IMR-90 (cell line): Measurements from ENCODE around the gene GPR33. TPM values are rescaled to one million over a fixed set of nuclear protein-coding genes. Genes with fewer than 3 reads are reported as not detected.

Source experiments
- ATAC-seq: fragments of 200-7000 bp; cut with Tn5 transposase; 2 replicates; pipeline ENCODE4 v1.9.1; 2020; ENCODE audit warnings: low read depth, mild to moderate bottlenecking, moderate library complexity
- BruUV-seq: library from RNA; stranded (reverse); fragments of 400-500 nt; replicated peaks from 2 replicates; lab custom pipeline; 2021; lab: Mats Ljungman, UMichigan
- CTCF ChIA-PET: fragments of 300-600 bp; formaldehyde crosslinking; extraction: SDS; loops from one replicate; lab custom pipeline; 2021; ENCODE audit warnings: antibody characterized with exemption; lab: Yijun Ruan, JAX
- POLR2A ChIA-PET: fragments of 300-600 bp; sonication (Branson Sonifier 250); formaldehyde crosslinking; loops from one replicate; lab custom pipeline; 2022; ENCODE audit warnings: antibody characterized with exemption; ENCODE audit not compliant: unreplicated experiment; lab: Charles Lee
- DNase-seq: peaks from one replicate; pipeline ENCODE4 v3.0.0; 2013
- H2AFZ ChIP-seq: replicated peaks from 2 replicates; pipeline ENCODE3; 2013; ENCODE audit warnings: low read length, mild to moderate bottlenecking; ENCODE audit not compliant: poor library complexity
- H2AK5ac ChIP-seq: 2 replicates; pipeline ENCODE4 v1.6.1; 2013; ENCODE audit warnings: low read depth, low read length, inconsistent platforms
- H2AK9ac ChIP-seq: replicated peaks from 2 replicates; pipeline ENCODE3; 2013; ENCODE audit warnings: mild to moderate bottlenecking, low read depth, low read length, moderate library complexity; ENCODE audit not compliant: poor library complexity
- H2BK120ac ChIP-seq: 2 replicates; pipeline ENCODE4 v1.6.1; 2013; ENCODE audit warnings: low read depth, low read length, inconsistent platforms
- H2BK15ac ChIP-seq: 3 replicates; pipeline ENCODE4 v1.6.1; 2013; ENCODE audit warnings: low read depth, low read length, inconsistent platforms
- H2BK20ac ChIP-seq: 2 replicates; pipeline ENCODE4 v1.6.1; 2013; ENCODE audit warnings: low read depth, mild to moderate bottlenecking, inconsistent platforms, low read length, moderate library complexity
- H2BK5ac ChIP-seq: 2 replicates; pipeline ENCODE4 v1.6.1; 2013; ENCODE audit warnings: mild to moderate bottlenecking, low read depth, low read length, inconsistent platforms; ENCODE audit not compliant: poor library complexity, severe bottlenecking
- H3K14ac ChIP-seq: replicated peaks from 2 replicates; pipeline ENCODE4 v1.6.1; 2013; ENCODE audit warnings: low read depth, low read length, inconsistent platforms
- H3K18ac ChIP-seq: 2 replicates; pipeline ENCODE4 v1.6.1; 2013; ENCODE audit warnings: low read depth, low read length, control low read depth
- H3K23ac ChIP-seq: 2 replicates; pipeline ENCODE4 v1.6.1; 2013; ENCODE audit warnings: low read depth, low read length, inconsistent platforms
- H3K27ac ChIP-seq: 2 replicates; pipeline ENCODE4 v1.5.1; 2013; ENCODE audit warnings: mild to moderate bottlenecking, control low read depth, low read length; ENCODE audit not compliant: insufficient read depth
- H3K27me3 ChIP-seq: 2 replicates; pipeline ENCODE4 v1.6.1; 2013; ENCODE audit warnings: low read length; ENCODE audit not compliant: control insufficient read depth, insufficient read depth
- H3K36me3 ChIP-seq: 2 replicates; pipeline ENCODE4 v1.6.1; 2013; ENCODE audit warnings: low read length, mixed read lengths; ENCODE audit not compliant: control insufficient read depth, insufficient read depth
- H3K4ac ChIP-seq: 2 replicates; pipeline ENCODE4 v1.6.1; 2013; ENCODE audit warnings: low read depth, low read length, inconsistent platforms
- H3K4me1 ChIP-seq: 2 replicates; pipeline ENCODE4 v1.6.1; 2013; ENCODE audit warnings: low read length, mixed read lengths; ENCODE audit not compliant: control insufficient read depth, insufficient read depth
- H3K4me2 ChIP-seq: 2 replicates; pipeline ENCODE4 v1.6.1; 2013; ENCODE audit warnings: low read depth, mild to moderate bottlenecking, control low read depth, low read length, moderate library complexity
- H3K4me3 ChIP-seq: 2 replicates; pipeline ENCODE4 v1.5.1; 2013; ENCODE audit warnings: low read depth, mild to moderate bottlenecking, control low read depth, low read length, moderate library complexity; ENCODE audit not compliant: insufficient read depth
- H3K56ac ChIP-seq: 2 replicates; pipeline ENCODE4 v1.6.1; 2013; ENCODE audit warnings: low read length, inconsistent platforms; ENCODE audit not compliant: insufficient read depth; ENCODE audit errors: extremely low read depth
- H3K79me1 ChIP-seq, 2 experiments: 2 replicates each; pipeline ENCODE4 v1.6.1; 2013; ENCODE audit warnings: low read length in 2 of 2, inconsistent platforms in 1 of 2, low read depth in 1 of 2
- H3K9ac ChIP-seq: 2 replicates; pipeline ENCODE4 v1.6.1; 2013; ENCODE audit warnings: low read depth, low read length, control low read depth
- H3K9me1 ChIP-seq: 2 replicates; pipeline ENCODE4 v1.6.1; 2013; ENCODE audit warnings: low read length, inconsistent platforms; ENCODE audit not compliant: insufficient read depth
- H3K9me3 ChIP-seq: 2 replicates; pipeline ENCODE4 v1.6.1; 2013; ENCODE audit warnings: low read length; ENCODE audit not compliant: control insufficient read depth, insufficient read depth
- H4K20me1 ChIP-seq: 2 replicates; pipeline ENCODE4 v1.6.1; 2013; ENCODE audit warnings: low read length, inconsistent platforms; ENCODE audit not compliant: insufficient read depth
- H4K5ac ChIP-seq: 2 replicates; pipeline ENCODE4 v1.6.1; 2013; ENCODE audit warnings: mild to moderate bottlenecking, low read depth, low read length, control low read depth
- H4K8ac ChIP-seq, 2 experiments: 2 replicates each; pipeline ENCODE4 v1.6.1; 2013; ENCODE audit warnings: low read depth in 2 of 2, low read length in 2 of 2, control low read depth in 1 of 2, inconsistent platforms in 1 of 2
- H4K91ac ChIP-seq: 2 replicates; pipeline ENCODE4 v1.6.1; 2013; ENCODE audit warnings: low read depth, low read length, inconsistent platforms; ENCODE audit not compliant: insufficient read depth
- BHLHE40 ChIP-seq: fragments of 150-350 bp; IDR thresholded peaks from 2 replicates; pipeline ENCODE4 v1.6.1; 2016; ENCODE audit warnings: mild to moderate bottlenecking, low read depth, low read length
- CEBPB ChIP-seq: IDR thresholded peaks from 2 replicates; pipeline ENCODE4 v1.6.1; 2012; ENCODE audit warnings: low read depth, low read length, improper control_type of control experiment
- CHD1 ChIP-seq: IDR thresholded peaks from 2 replicates; pipeline ENCODE4 v1.6.1; 2012; ENCODE audit warnings: low read depth, low read length, improper control_type of control experiment
- MAFK ChIP-seq: IDR thresholded peaks from 2 replicates; pipeline ENCODE4 v1.6.1; 2012; ENCODE audit warnings: low read depth, low read length, improper control_type of control experiment
- MAZ ChIP-seq: IDR thresholded peaks from 2 replicates; pipeline ENCODE4 v1.6.1; 2012; ENCODE audit warnings: low read depth, mild to moderate bottlenecking, low read length, improper control_type of control experiment, moderate library complexity, borderline replicate concordance
- MXI1 ChIP-seq: IDR thresholded peaks from 2 replicates; pipeline ENCODE4 v1.6.1; 2012; ENCODE audit warnings: low read depth, mild to moderate bottlenecking, low read length, moderate library complexity, borderline replicate concordance
- NFE2L2 ChIP-seq: fragments of 150-350 bp; IDR thresholded peaks from 2 replicates; pipeline ENCODE4 v1.6.1; 2016; ENCODE audit warnings: low read depth, mild to moderate bottlenecking, low read length
- POLR2A ChIP-seq: IDR thresholded peaks from 2 replicates; pipeline ENCODE4 v1.6.1; 2012; ENCODE audit warnings: mild to moderate bottlenecking, low read depth, low read length
- RAD21 ChIP-seq: IDR thresholded peaks from 2 replicates; pipeline ENCODE4 v1.6.1; 2012; ENCODE audit warnings: low read length, improper control_type of control experiment
- RCOR1 ChIP-seq: IDR thresholded peaks from 2 replicates; pipeline ENCODE4 v1.6.1; 2012; ENCODE audit warnings: mild to moderate bottlenecking, low read length, improper control_type of control experiment; ENCODE audit not compliant: insufficient replicate concordance
- RFX5 ChIP-seq: IDR thresholded peaks from 2 replicates; pipeline ENCODE4 v1.8.0; 2012; ENCODE audit warnings: low read depth, mild to moderate bottlenecking, low read length, moderate library complexity
- WGBS, 2 experiments: methylation state at CpG; one replicate each; pipeline versions ENCODE4 v1.1.5 to v1.1.7; 2013; ENCODE audit warnings: missing lambda C conversion rate in 2 of 2; ENCODE audit not compliant: insufficient read length in 1 of 2; ENCODE audit errors: extremely low coverage in 2 of 2; 5-methylcytosine and 5-hydroxymethylcytosine counted together
- dilution Hi-C: fragments of 300-500 bp; cut with HindIII; formaldehyde crosslinking; loops from one replicate; pipeline ENCODE4 v1.14.3; 2018; ENCODE audit warnings: low sequenced_read_pairs; ENCODE audit not compliant: unreplicated experiment
- in situ Hi-C: fragments of 300-500 bp; cut with MboI; formaldehyde crosslinking; loops from 3 replicates; pipeline ENCODE4 v1.14.3; 2019; ENCODE audit warnings: low sequenced_read_pairs, inconsistent platforms, mixed read lengths
- intact Hi-C: fragments of 100-400 bp; cut with micrococcal nuclease; formaldehyde crosslinking; loops from 2 replicates; pipeline ENCODE4 v1.10.0; 2022
- polyA plus RNA-seq, 3 experiments: library from polyadenylated mRNA; depleted of rRNA; stranded (reverse); fragments of >200 nt; gene quantifications; 2 replicates each; pipeline ENCODE4 v1.2.3, GENCODE V29; 2012; ENCODE audit warnings: low replicate concordance in 1 of 3
- total RNA-seq: library from RNA; depleted of rRNA; stranded (reverse); fragments of >200 nt; gene quantifications from 2 replicates; pipeline ENCODE4 v1.2.3, GENCODE V29; 2012
- TF ChIP-seq, protein P1 (sequence below): conservative IDR thresholded peaks from 2 replicates; pipeline ENCODE4 v1.5.1; 2012; ENCODE audit warnings: mild to moderate bottlenecking, low read depth, low read length, improper control_type of control experiment
- TF ChIP-seq, protein P2 (sequence below): fragments of 150-350 bp; IDR thresholded peaks from 2 replicates; pipeline ENCODE4 v1.6.1; 2016; ENCODE audit warnings: low read depth, mild to moderate bottlenecking, low read length, moderate library complexity, borderline replicate concordance
- TF ChIP-seq, protein P3 (sequence below): fragments of 150-350 bp; IDR thresholded peaks from 2 replicates; pipeline ENCODE4 v1.6.1; 2017; ENCODE audit warnings: mild to moderate bottlenecking, antibody characterized with exemption, low read length, low read depth

Gene GPR33
- total and polyA plus RNA-seq, 2 of the 4 experiments (the other 2 are of a cell fraction), result not detected

DNA sequence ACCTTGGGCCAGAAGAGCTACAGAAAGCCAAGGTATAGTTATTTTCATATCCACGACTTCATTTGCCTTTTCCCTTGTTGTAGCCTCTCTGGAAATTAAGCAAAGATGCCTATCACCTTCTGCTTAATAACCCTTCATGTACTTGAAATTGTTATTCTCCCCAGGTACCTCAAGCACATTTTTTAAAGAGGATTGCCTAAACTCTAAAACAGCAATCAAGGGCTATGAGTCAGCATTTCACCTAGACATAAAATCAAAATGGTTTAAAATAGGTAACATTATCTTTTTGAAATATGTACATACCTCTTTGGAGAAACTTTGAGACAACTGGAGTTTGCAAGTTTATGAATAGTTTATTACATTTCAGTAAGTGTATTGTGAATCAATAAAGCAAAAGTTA, 42.1 kb downstream of the GPR33 start:
- no peak overlapping the region for H3K4me3 ChIP-seq
- no peak overlapping the region for H2BK120ac ChIP-seq
- no TSS peak for BruUV-seq
- peaks cover 2% of the 10 kb centered on the region; the same call in 1 of the 2 replicates for H3K4me1 ChIP-seq
- no peak overlapping the region for H3K27ac ChIP-seq
- POLR2A ChIA-PET, result no interaction called here
- H3K27me3 ChIP-seq, result no peaks in the 10 kb centered on the region
- WGBS, 2 experiments, result no CpG with 5 or more reads among the region's 1 CpG
- in situ Hi-C loops, result no loop called here
- no peak overlapping the region for H3K56ac ChIP-seq
- no peak overlapping the region for H2BK20ac ChIP-seq
- no peaks in the 10 kb centered on the region for H4K20me1 ChIP-seq
- no peak overlapping the region for H2AK9ac ChIP-seq
- no peak overlapping the region for H4K8ac ChIP-seq
- no peak overlapping the region for H3K23ac ChIP-seq
- H2BK15ac ChIP-seq, result no peak overlapping the region
- TF ChIP-seq RFX5 (no peak), RCOR1 (no peak), MXI1 (no peak), CHD1 (no peak), BHLHE40 (no peak), POLR2A (no peak), MAFK (no peak), CEBPB (no peak), NFE2L2 (no peak), MAZ (no peak), RAD21 (no peak)
- TF ChIP-seq, protein P1, sequence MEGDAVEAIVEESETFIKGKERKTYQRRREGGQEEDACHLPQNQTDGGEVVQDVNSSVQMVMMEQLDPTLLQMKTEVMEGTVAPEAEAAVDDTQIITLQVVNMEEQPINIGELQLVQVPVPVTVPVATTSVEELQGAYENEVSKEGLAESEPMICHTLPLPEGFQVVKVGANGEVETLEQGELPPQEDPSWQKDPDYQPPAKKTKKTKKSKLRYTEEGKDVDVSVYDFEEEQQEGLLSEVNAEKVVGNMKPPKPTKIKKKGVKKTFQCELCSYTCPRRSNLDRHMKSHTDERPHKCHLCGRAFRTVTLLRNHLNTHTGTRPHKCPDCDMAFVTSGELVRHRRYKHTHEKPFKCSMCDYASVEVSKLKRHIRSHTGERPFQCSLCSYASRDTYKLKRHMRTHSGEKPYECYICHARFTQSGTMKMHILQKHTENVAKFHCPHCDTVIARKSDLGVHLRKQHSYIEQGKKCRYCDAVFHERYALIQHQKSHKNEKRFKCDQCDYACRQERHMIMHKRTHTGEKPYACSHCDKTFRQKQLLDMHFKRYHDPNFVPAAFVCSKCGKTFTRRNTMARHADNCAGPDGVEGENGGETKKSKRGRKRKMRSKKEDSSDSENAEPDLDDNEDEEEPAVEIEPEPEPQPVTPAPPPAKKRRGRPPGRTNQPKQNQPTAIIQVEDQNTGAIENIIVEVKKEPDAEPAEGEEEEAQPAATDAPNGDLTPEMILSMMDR, result no peak
- TF ChIP-seq, protein P2, sequence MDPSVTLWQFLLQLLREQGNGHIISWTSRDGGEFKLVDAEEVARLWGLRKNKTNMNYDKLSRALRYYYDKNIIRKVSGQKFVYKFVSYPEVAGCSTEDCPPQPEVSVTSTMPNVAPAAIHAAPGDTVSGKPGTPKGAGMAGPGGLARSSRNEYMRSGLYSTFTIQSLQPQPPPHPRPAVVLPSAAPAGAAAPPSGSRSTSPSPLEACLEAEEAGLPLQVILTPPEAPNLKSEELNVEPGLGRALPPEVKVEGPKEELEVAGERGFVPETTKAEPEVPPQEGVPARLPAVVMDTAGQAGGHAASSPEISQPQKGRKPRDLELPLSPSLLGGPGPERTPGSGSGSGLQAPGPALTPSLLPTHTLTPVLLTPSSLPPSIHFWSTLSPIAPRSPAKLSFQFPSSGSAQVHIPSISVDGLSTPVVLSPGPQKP, result no peak
- TF ChIP-seq, protein P3, sequence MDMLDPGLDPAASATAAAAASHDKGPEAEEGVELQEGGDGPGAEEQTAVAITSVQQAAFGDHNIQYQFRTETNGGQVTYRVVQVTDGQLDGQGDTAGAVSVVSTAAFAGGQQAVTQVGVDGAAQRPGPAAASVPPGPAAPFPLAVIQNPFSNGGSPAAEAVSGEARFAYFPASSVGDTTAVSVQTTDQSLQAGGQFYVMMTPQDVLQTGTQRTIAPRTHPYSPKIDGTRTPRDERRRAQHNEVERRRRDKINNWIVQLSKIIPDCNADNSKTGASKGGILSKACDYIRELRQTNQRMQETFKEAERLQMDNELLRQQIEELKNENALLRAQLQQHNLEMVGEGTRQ, result no peak
- dilution Hi-C loops, result no loop called here
- intact Hi-C loops, result no loop called here
- H4K5ac ChIP-seq, result no peak overlapping the region
- H3K9me1 ChIP-seq, result no peaks in the 10 kb centered on the region; the same call in 1 of the 2 replicates
- DNase-seq (no peak), ATAC-seq (no peak)
- no peak overlapping the region for H3K14ac ChIP-seq
- no peaks in the 10 kb centered on the region for H3K9me3 ChIP-seq
- CTCF ChIA-PET, result no interaction called here
- no peak overlapping the region for H2AK5ac ChIP-seq
- H2AFZ ChIP-seq, result no peak overlapping the region
- no peak overlapping the region for H3K18ac ChIP-seq
- no peak overlapping the region for H3K4ac ChIP-seq
- H3K79me1 ChIP-seq, result no peaks in the 10 kb centered on the region
- no peak overlapping the region for H2BK5ac ChIP-seq
- H3K4me2 ChIP-seq, result no peak overlapping the region
- H3K36me3 ChIP-seq, result peaks cover 4% of the 10 kb centered on the region; the same call in 1 of the 2 replicates
- H4K91ac ChIP-seq, result no peak overlapping the region
- no peak overlapping the region for H3K9ac ChIP-seq
